SK-N-MC (cell line): ENCODE data around the gene HYAL2.

ENCODE experiments used
- EZH2 ChIP-seq: fragments of 200-600 bp; sonication (generic); IDR thresholded peaks from one replicate; pipeline ENCODE4 v1.6.1; 2017; ENCODE audit warnings: antibody characterized with exemption
- POLR2AphosphoS5 ChIP-seq: IDR thresholded peaks from 2 replicates; pipeline ENCODE4 v1.6.1; 2012; ENCODE audit warnings: mild to moderate bottlenecking, low read depth, low read length, borderline replicate concordance

DNA sequence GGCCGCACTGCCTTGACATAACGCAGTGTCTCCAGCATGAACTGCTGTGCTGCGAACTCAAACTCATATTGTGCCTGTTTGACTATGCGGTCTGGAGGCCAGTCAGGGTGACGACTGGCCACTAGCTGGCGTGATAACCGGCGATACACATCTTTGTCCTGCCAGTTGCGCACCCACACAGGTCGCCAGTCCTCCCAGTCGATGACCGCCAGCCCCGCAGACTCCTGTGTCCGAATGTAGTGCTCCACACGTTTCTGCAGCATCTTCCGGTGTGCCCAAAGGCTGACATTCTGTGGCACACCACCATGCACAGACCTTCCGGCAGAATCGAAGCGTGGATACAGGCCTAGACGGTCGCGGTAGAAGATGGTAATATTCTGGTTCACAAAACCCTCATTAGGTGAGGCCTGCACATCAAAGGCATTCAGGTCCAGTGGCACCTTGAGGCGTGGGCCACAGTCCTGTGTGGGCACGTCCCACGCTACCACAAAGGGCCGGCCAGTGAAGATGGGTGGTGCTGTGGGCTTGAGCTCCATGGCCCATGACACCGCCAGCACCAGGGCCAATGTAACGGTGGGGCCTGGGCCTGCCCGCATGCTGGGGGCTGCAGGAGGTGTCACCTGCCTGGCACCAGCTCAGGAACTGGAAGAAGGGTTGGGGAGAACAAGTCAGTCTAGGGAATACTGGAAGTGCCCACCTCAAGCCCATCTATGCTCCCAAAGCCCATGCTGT is 2.5 kb downstream of the HYAL2 start:
- TF ChIP-seq POLR2AphosphoS5 = no peak
- TF ChIP-seq EZH2 = no peak
